Testis (tissue), 2 donors: ENCODE data around the gene TMEM63C.

Experiments used
- CTCF ChIP-seq, 3 experiments: fragments of 450-650 bp in 2 of 3; fragments of 200-600 bp in 1 of 3; sonication (generic) in 1 of 3; IDR thresholded peaks; one replicate each; pipeline ENCODE4 v1.5.1; 2016 to 2019; ENCODE audit warnings: antibody characterized with exemption in 3 of 3, mild to moderate bottlenecking in 2 of 3, moderate library complexity in 1 of 3
- POLR2A ChIP-seq: fragments of 450-650 bp; IDR thresholded peaks from one replicate; pipeline ENCODE4 v1.6.1; 2017; ENCODE audit warnings: antibody characterized with exemption, mild to moderate bottlenecking, moderate library complexity

- TF ChIP-seq CTCF (IDR thresholded peaks at IDR 0.05) = no peak
- TF ChIP-seq POLR2A = no peak
Measured at GRCh38 chr14:77251870-77252269, 70.3 kb downstream of the TMEM63C start.
